ENCODE results near the gene SAMM50. TPM values are rescaled to one million over a fixed set of nuclear protein-coding genes. Genes with fewer than 3 reads are reported as not detected.
A peak's percentile ranks its signal among the peaks of the same experiment; 100 is the strongest.

The SAMM50 gene
- 10 to 100 TPM; 10.2 to 20.2 TPM for total RNA-seq

GRCh38 chr22:43955040-43955882 lies at the start of gene SAMM50:
SAMM50 (plus strand) TSS chr22:43955442; CDS start chr22:43955578, 136 bp downstream.
- DNase-seq = peak; percentile 88 to 92 (median 90)
- Histone ChIP-seq H3K4me1 (peaks cover 28% of the 10 kb centered on the region), H3K27ac (peak within 1 kb of the TSS; percentile 44 to 87 (median 64)), H3K9me3 (no peaks in the 10 kb centered on the region), H3K27me3 (no peaks in the 10 kb centered on the region), H3K4me3 (peak within 1 kb of the TSS; percentile 48 to 84), H3K36me3 (replicated peaks in 1 of 2; ENCODE audit: insufficient read depth in 1 of 2, low read depth in 2 of 2) (no peaks in the 10 kb centered on the region)
- 0% methylated on average over 10 to 73 of the region's 74 CpGs for WGBS, 2 donors
- TF ChIP-seq POLR2A (IDR thresholded peaks at IDR 0.05) = peak; percentile 31 to 76 (median 72)
- TF ChIP-seq CTCF (IDR thresholded peaks at IDR 0.05) = no peak
- intact Hi-C loops (cut with DNase I) = no loop called here
- ATAC-seq = peak; percentile 97

- Histone ChIP-seq H3K4me1 (no peaks in the 10 kb centered on the region), H3K4me3 (no peak overlapping the region), H3K27me3 (no peaks in the 10 kb centered on the region), H3K36me3 (replicated peaks in 1 of 2; ENCODE audit: insufficient read depth in 1 of 2, low read depth in 2 of 2) (no peaks in the 10 kb centered on the region), H3K27ac (no peak overlapping the region), H3K9me3 (no peaks in the 10 kb centered on the region)
- no peak for TF ChIP-seq CTCF (IDR thresholded peaks at IDR 0.05)
- no peak for TF ChIP-seq POLR2A (IDR thresholded peaks at IDR 0.05)
- WGBS, 2 donors = 33 to 36% methylated on average over 2 to 7 of the region's 7 CpGs
- intact Hi-C loops (cut with DNase I) = no loop called here
- no peak for DNase-seq
- ATAC-seq = no peak
Observed at GRCh38 chr22:43905681-43906080, 49.6 kb upstream of the SAMM50 start.

- Histone ChIP-seq H3K4me3 (no peak overlapping the region), H3K27ac (no peak overlapping the region), H3K36me3 (replicated peaks in 1 of 2; ENCODE audit: insufficient read depth in 1 of 2, low read depth in 2 of 2) (no peaks in the 10 kb centered on the region), H3K4me1 (no peaks in the 10 kb centered on the region), H3K27me3 (no peaks in the 10 kb centered on the region), H3K9me3 (no peaks in the 10 kb centered on the region)
- ATAC-seq (no peak), DNase-seq (no peak)
- intact Hi-C loops (cut with DNase I) = no loop called here
- no peak for TF ChIP-seq POLR2A (IDR thresholded peaks at IDR 0.05)
- 55 to 86% methylated on average over 1 of the region's 1 CpG for WGBS, 2 donors
Observed at GRCh38 chr22:43909708-43910107, 45.5 kb upstream of the SAMM50 start.

- Histone ChIP-seq H3K9me3 (no peaks in the 10 kb centered on the region), H3K27me3 (no peaks in the 10 kb centered on the region), H3K4me1 (no peaks in the 10 kb centered on the region), H3K27ac (no peak overlapping the region), H3K36me3 (replicated peaks in 1 of 2; ENCODE audit: insufficient read depth in 1 of 2, low read depth in 2 of 2) (no peaks in the 10 kb centered on the region), H3K4me3 (no peak overlapping the region)
- intact Hi-C loops (cut with DNase I) = no loop called here
- 51 to 53% methylated on average over 6 of the region's 6 CpGs for WGBS, 2 donors
- DNase-seq = no peak
- TF ChIP-seq POLR2A (IDR thresholded peaks at IDR 0.05) = no peak
- ATAC-seq = no peak
Observed at GRCh38 chr22:43910178-43910695, 45.0 kb upstream of the SAMM50 start.

- intact Hi-C loops (cut with DNase I) = no loop called here
- TF ChIP-seq POLR2A (IDR thresholded peaks at IDR 0.05) (no peak), CTCF (IDR thresholded peaks at IDR 0.05) (no peak)
- WGBS, 2 donors = 9 to 15% methylated on average over 4 of the region's 4 CpGs
- no peak overlapping the region for H3K4me3 ChIP-seq
- H3K27me3 ChIP-seq = no peaks in the 10 kb centered on the region
- no peaks in the 10 kb centered on the region for H3K36me3 ChIP-seq (replicated peaks in 1 of 2; ENCODE audit: insufficient read depth in 1 of 2, low read depth in 2 of 2)
- DNase-seq = no peak
- no peaks in the 10 kb centered on the region for H3K4me1 ChIP-seq
- no peaks in the 10 kb centered on the region for H3K9me3 ChIP-seq
- H3K27ac ChIP-seq = no peak overlapping the region
- ATAC-seq = no peak
Observed at GRCh38 chr22:43911351-43911750, 43.9 kb upstream of the SAMM50 start.
